NCI-H2081 treated with DMSO at 0.1 percent for 48 hours (cell line): ENCODE data around the gene KCNAB3.
"Not testable (repeated sequence)": the region's sequence is repeated elsewhere in the genome, so short reads cannot be mapped to it uniquely, and the experiment has no call there.

ENCODE experiments used
- DNase-seq: peaks from one replicate; lab custom pipeline; 2025; lab: John Stamatoyannopoulos, UW

Gene KCNAB3

GRCh38 chr17:7929158-7930023, at the start of gene KCNAB3:
TSS of gene KCNAB3 (minus strand) at chr17:7929856. CDS start at chr17:7929435, 421 bp downstream.
- peak; percentile 25 for DNase-seq

- DNase-seq = no peak
Observed at GRCh38 chr17:7977805-7978204, 48.1 kb upstream of the KCNAB3 start.

- no peak for DNase-seq
Observed at GRCh38 chr17:7977039-7977438, 47.4 kb upstream of the KCNAB3 start.

- DNase-seq = no peak
Observed at GRCh38 chr17:7974638-7975131, 45.0 kb upstream of the KCNAB3 start.

GRCh38 chr17:7972131-7972785, 42.6 kb upstream of the KCNAB3 start:
- no peak for DNase-seq

GRCh38 chr17:7971651-7972050, 42.0 kb upstream of the KCNAB3 start:
- no peak for DNase-seq

- DNase-seq = no peak
Observed at GRCh38 chr17:7969433-7969832, 39.8 kb upstream of the KCNAB3 start.

GRCh38 chr17:7967751-7968150, 38.1 kb upstream of the KCNAB3 start:
- no peak for DNase-seq

GRCh38 chr17:7961421-7961820, 31.8 kb upstream of the KCNAB3 start:
- no peak for DNase-seq

- DNase-seq = no peak
Observed at GRCh38 chr17:7959503-7960253, 30.0 kb upstream of the KCNAB3 start.

- DNase-seq = no peak
Observed at GRCh38 chr17:7956228-7956965, 26.7 kb upstream of the KCNAB3 start.

- DNase-seq = no peak
Observed at GRCh38 chr17:7955414-7956227, 26.0 kb upstream of the KCNAB3 start.

GRCh38 chr17:7953266-7953665, 23.6 kb upstream of the KCNAB3 start:
- DNase-seq = not testable (repeated sequence)

- DNase-seq = no peak
Observed at GRCh38 chr17:7951143-7951792, 21.6 kb upstream of the KCNAB3 start.

GRCh38 chr17:7950578-7950977, 20.9 kb upstream of the KCNAB3 start:
- DNase-seq = no peak

- DNase-seq = no peak
Observed at GRCh38 chr17:7947651-7948050, 18.0 kb upstream of the KCNAB3 start.

GRCh38 chr17:7946441-7946840, 16.8 kb upstream of the KCNAB3 start:
- DNase-seq = no peak

GRCh38 chr17:7945651-7946050, 16.0 kb upstream of the KCNAB3 start:
- DNase-seq = no peak

GRCh38 chr17:7944326-7944725, 14.7 kb upstream of the KCNAB3 start:
- no peak for DNase-seq

- DNase-seq = no peak
Observed at GRCh38 chr17:7943291-7943690, 13.6 kb upstream of the KCNAB3 start.
